OCI-LY7 (cell line): ENCODE data around the gene INPP5F.

ENCODE experiments used
- EZH2phosphoT487 ChIP-seq: fragments of 200-600 bp; sonication (generic); IDR thresholded peaks from 2 replicates; pipeline ENCODE4 v1.6.1; 2018; ENCODE audit warnings: low read depth, borderline replicate concordance, mild to moderate bottlenecking, mixed run types, antibody characterized with exemption, low read length, moderate library complexity, mixed read lengths
- TF ChIP-seq, protein P1 (sequence below): fragments of 200-600 bp; sonication (generic); conservative IDR thresholded peaks from 2 replicates; pipeline ENCODE4 v1.5.1; 2014; ENCODE audit warnings: mild to moderate bottlenecking, antibody characterized with exemption, low read length, moderate library complexity, mixed read lengths

DNA sequence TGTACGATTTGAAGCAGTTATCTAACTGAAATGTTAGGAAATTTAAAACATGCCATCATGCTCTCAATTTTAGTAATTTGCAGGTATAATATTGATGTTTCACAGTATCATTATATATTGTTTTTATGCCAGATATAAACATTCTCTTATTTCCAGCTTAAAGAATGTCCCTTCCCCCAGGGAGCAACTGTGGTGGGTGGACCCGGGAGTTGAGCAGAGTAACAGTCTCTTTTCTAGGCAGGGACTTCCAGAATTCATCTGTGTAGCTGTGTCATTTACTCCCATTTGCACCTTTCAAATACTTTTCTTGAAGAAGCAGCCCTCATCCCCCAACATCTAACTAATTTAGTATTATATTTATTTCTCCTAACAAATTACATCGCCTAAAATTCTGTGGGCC is 9.6 kb downstream of the INPP5F start:
- TF ChIP-seq, protein P1, sequence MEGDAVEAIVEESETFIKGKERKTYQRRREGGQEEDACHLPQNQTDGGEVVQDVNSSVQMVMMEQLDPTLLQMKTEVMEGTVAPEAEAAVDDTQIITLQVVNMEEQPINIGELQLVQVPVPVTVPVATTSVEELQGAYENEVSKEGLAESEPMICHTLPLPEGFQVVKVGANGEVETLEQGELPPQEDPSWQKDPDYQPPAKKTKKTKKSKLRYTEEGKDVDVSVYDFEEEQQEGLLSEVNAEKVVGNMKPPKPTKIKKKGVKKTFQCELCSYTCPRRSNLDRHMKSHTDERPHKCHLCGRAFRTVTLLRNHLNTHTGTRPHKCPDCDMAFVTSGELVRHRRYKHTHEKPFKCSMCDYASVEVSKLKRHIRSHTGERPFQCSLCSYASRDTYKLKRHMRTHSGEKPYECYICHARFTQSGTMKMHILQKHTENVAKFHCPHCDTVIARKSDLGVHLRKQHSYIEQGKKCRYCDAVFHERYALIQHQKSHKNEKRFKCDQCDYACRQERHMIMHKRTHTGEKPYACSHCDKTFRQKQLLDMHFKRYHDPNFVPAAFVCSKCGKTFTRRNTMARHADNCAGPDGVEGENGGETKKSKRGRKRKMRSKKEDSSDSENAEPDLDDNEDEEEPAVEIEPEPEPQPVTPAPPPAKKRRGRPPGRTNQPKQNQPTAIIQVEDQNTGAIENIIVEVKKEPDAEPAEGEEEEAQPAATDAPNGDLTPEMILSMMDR = no peak
- TF ChIP-seq EZH2phosphoT487 = no peak
